GM12878 (cell line): ENCODE measurements around the gene BCL2. TPM values are rescaled to one million over a fixed set of nuclear protein-coding genes. Genes with fewer than 3 reads are reported as not detected.
A peak's percentile ranks its signal among the peaks of the same experiment; 100 is the strongest.

Experiments
- ATAC-seq: fragments of 200-7000 bp; cut with Tn5 transposase; 3 replicates; pipeline ENCODE4 v1.9.1; 2020; ENCODE audit warnings: mild to moderate bottlenecking, moderate library complexity
- BruUV-seq: library from RNA; stranded (reverse); fragments of 400-500 nt; replicated peaks from 2 replicates; lab custom pipeline; 2021; lab: Mats Ljungman, UMichigan
- CTCF ChIA-PET: fragments of 300-600 bp; sonication (Branson Sonifier 250); formaldehyde crosslinking; extraction: SDS; loops from one replicate; lab custom pipeline; 2021; ENCODE audit warnings: inconsistent platforms; lab: Yijun Ruan, JAX
- POLR2A ChIA-PET: fragments of 350-600 bp; formaldehyde crosslinking; extraction: SDS; loops from one replicate; lab custom pipeline; 2021; ENCODE audit warnings: inconsistent platforms; lab: Charles Lee
- RAD21 ChIA-PET: fragments of 300-600 bp; sonication (Branson Sonifier 250); formaldehyde crosslinking; loops from one replicate; lab custom pipeline; 2023; ENCODE audit warnings: antibody characterized with exemption; ENCODE audit not compliant: unreplicated experiment; lab: Charles Lee
- SMC1A ChIA-PET: fragments of 300-600 bp; sonication (Branson Sonifier 250); formaldehyde crosslinking; loops from one replicate; lab custom pipeline; 2023; ENCODE audit not compliant: unreplicated experiment, uncharacterized antibody; lab: Charles Lee
- DNase-seq: peaks from one replicate; pipeline ENCODE4 v3.0.0-alpha.2; 2011; ENCODE audit warnings: low read depth, low spot score
- FAIRE-seq: peaks from 3 replicates; lab custom pipeline; 2011; peaks lifted over from hg19 to GRCh38; lab: Jason Lieb, UNC
- H2AFZ ChIP-seq: 2 replicates; pipeline ENCODE4 v1.6.0; 2011; ENCODE audit warnings: low read depth, low read length, control low read depth; ENCODE audit not compliant: control insufficient read depth
- H3K27ac ChIP-seq: 2 replicates; pipeline ENCODE4 v1.5.1; 2011; ENCODE audit warnings: control low read depth; ENCODE audit not compliant: control insufficient read depth, insufficient read depth
- H3K27me3 ChIP-seq, 2 experiments: replicated peaks in 1 of 2; 2 replicates each; pipeline versions ENCODE4 v1.6.0 to v1.6.1; 2011; ENCODE audit warnings: low read length in 1 of 2; ENCODE audit not compliant: control insufficient read depth in 2 of 2, insufficient read depth in 2 of 2
- H3K36me3 ChIP-seq, 2 experiments: 2 replicates each; pipeline ENCODE4 v1.5.1; 2011; ENCODE audit warnings: low read length in 1 of 2; ENCODE audit not compliant: control insufficient read depth in 2 of 2, insufficient read depth in 2 of 2
- H3K4me1 ChIP-seq: 2 replicates; pipeline ENCODE4 v1.6.1; 2011; ENCODE audit warnings: mild to moderate bottlenecking, low read length, moderate library complexity, mixed read lengths; ENCODE audit not compliant: control insufficient read depth, insufficient read depth
- H3K4me2 ChIP-seq: 2 replicates; pipeline ENCODE4 v1.6.0; 2011; ENCODE audit warnings: control low read depth; ENCODE audit not compliant: control insufficient read depth, insufficient read depth
- H3K4me3 ChIP-seq: fragments of 200-600 bp; sonication (generic); 2 replicates; pipeline ENCODE4 v1.5.1; 2016
- H3K79me2 ChIP-seq: 2 replicates; pipeline ENCODE4 v1.6.0; 2011; ENCODE audit warnings: low read length; ENCODE audit not compliant: control insufficient read depth, insufficient read depth
- H3K9ac ChIP-seq: 2 replicates; pipeline ENCODE4 v1.8.0; 2011; ENCODE audit warnings: low read length, control low read depth, mixed read lengths; ENCODE audit not compliant: control insufficient read depth, insufficient read depth
- H3K9me3 ChIP-seq: replicated peaks from 3 replicates; pipeline ENCODE4 v1.5.1; 2011; ENCODE audit warnings: mild to moderate bottlenecking, low read length; ENCODE audit not compliant: control insufficient read depth, insufficient read depth
- H4K20me1 ChIP-seq: 2 replicates; pipeline ENCODE4 v1.6.0; 2011; ENCODE audit not compliant: control insufficient read depth, insufficient read depth
- ATF2 ChIP-seq: IDR thresholded peaks from 2 replicates; pipeline ENCODE4 v1.6.1; 2012; ENCODE audit warnings: low read length, inconsistent platforms
- BMI1 ChIP-seq: fragments of 450-650 bp; IDR thresholded peaks from 2 replicates; pipeline ENCODE4 v1.6.1; 2016; ENCODE audit warnings: mild to moderate bottlenecking, moderate library complexity, borderline replicate concordance
- CHD1 ChIP-seq: IDR thresholded peaks from 2 replicates; pipeline ENCODE4 v1.6.1; 2012; ENCODE audit warnings: low read depth, low read length, improper control_type of control experiment
- CREM ChIP-seq: IDR thresholded peaks from 2 replicates; pipeline ENCODE4 v1.6.1; 2014; ENCODE audit warnings: antibody characterized with exemption, low read depth
- DPF2 ChIP-seq: fragments of 450-650 bp; IDR thresholded peaks from 2 replicates; pipeline ENCODE4 v1.6.1; 2017; ENCODE audit warnings: mild to moderate bottlenecking
- E4F1 ChIP-seq: fragments of 450-650 bp; IDR thresholded peaks from 2 replicates; pipeline ENCODE4 v1.6.1; 2018; ENCODE audit warnings: borderline replicate concordance, mild to moderate bottlenecking; ENCODE audit not compliant: partially characterized antibody
- EGR1 ChIP-seq, 2 experiments: IDR thresholded peaks; 1 replicate in 1 of 2; 2 replicates in 1 of 2; pipeline ENCODE4 v1.6.1; 2011 to 2012; ENCODE audit warnings: low read depth in 2 of 2, low read length in 2 of 2, borderline replicate concordance in 1 of 2, mild to moderate bottlenecking in 1 of 2, moderate library complexity in 1 of 2
- FOXK2 ChIP-seq: fragments of 450-650 bp; IDR thresholded peaks from 2 replicates; pipeline ENCODE4 v1.6.1; 2017; ENCODE audit warnings: mild to moderate bottlenecking, moderate library complexity
- KAT2A ChIP-seq: conservative IDR thresholded peaks from 2 replicates; pipeline ENCODE4 v1.6.1; 2011; ENCODE audit warnings: low read depth, low read length; ENCODE audit not compliant: control insufficient read depth
- MTA2 ChIP-seq: fragments of 450-650 bp; IDR thresholded peaks from 2 replicates; pipeline ENCODE4 v1.6.1; 2016; ENCODE audit warnings: low read depth, mild to moderate bottlenecking, moderate library complexity
- RCOR1 ChIP-seq: conservative IDR thresholded peaks from 2 replicates; pipeline ENCODE4 v1.6.1; 2012; ENCODE audit warnings: low read depth, low read length, improper control_type of control experiment
- STAT3 ChIP-seq: IDR thresholded peaks from 2 replicates; pipeline ENCODE4 v1.6.1; 2011; ENCODE audit warnings: low read depth, low read length, improper control_type of control experiment
- SUZ12 ChIP-seq: fragments of 200-600 bp; sonication (generic); IDR thresholded peaks from one replicate; pipeline ENCODE4 v1.6.1; 2018; ENCODE audit warnings: antibody characterized with exemption, mild to moderate bottlenecking; ENCODE audit not compliant: unreplicated experiment
- WGBS: methylation state at CpG from one replicate; pipeline ENCODE4 v1.1.6; 2016; ENCODE audit warnings: low lambda C conversion rate; ENCODE audit not compliant: insufficient replicate concordance, insufficient coverage; ENCODE audit errors: missing lambda C conversion rate; 5-methylcytosine and 5-hydroxymethylcytosine counted together
- in situ Hi-C: fragments of 300-500 bp; cut with MboI; formaldehyde crosslinking; loops from 9 replicates; pipeline ENCODE4 v1.14.3; 2018; ENCODE audit warnings: mixed read lengths
- intact Hi-C: fragments of 100-400 bp; cut with micrococcal nuclease; formaldehyde crosslinking; loops from one replicate; pipeline ENCODE4 v1.14.2; 2022; ENCODE audit not compliant: unreplicated experiment
- polyA plus RNA-seq, 11 experiments: library from polyadenylated mRNA; depleted of rRNA in 4 of 11; unstranded in 6 of 11; stranded (reverse) in 5 of 11; fragments of >200 nt; fragmentation: Nextera tagmentation in 4 of 11; fragmentation: Illumina TruSeq in 1 of 11; extraction: Ambion mirVana in 4 of 11; extraction: Trizol in 1 of 11; gene quantifications; 1 replicate in 1 of 11; 2 replicates in 10 of 11; pipeline versions ENCODE4 v1.2.1 to v1.2.3, GENCODE V29; 2011 to 2016; ENCODE audit warnings: inconsistent platforms in 2 of 11, missing spikeins in 2 of 11, low read depth in 1 of 11
- total RNA-seq, 4 experiments: library from RNA; depleted of rRNA in 3 of 4; stranded (reverse); fragments of >200 nt in 3 of 4; fragmentation: Illumina TruSeq in 1 of 4; extraction: Trizol in 1 of 4; gene quantifications; 2 replicates each; pipeline versions ENCODE4 v1.2.1 to v1.2.3, GENCODE V29; 2013 to 2021
- TF ChIP-seq, protein P1 (sequence below): fragments of 450-650 bp; formaldehyde crosslinking; IDR thresholded peaks from 2 replicates; pipeline ENCODE4 v1.5.0; 2022; ENCODE audit warnings: mild to moderate bottlenecking, missing genetic modification characterization
- TF ChIP-seq, protein P2 (sequence below): IDR thresholded peaks from 2 replicates; pipeline ENCODE4 v1.6.1; 2011; ENCODE audit warnings: borderline replicate concordance, low read depth, mild to moderate bottlenecking, moderate library complexity, low read length; ENCODE audit not compliant: insufficient read depth, poor library complexity, severe bottlenecking

BCL2 gene
- total and polyA plus RNA-seq, 10 of the 15 experiments (the other 5 are each of a cell fraction or from before 2014, with no cell fraction given), result 4.1 to 47.8 (median 19.3) TPM

DNA sequence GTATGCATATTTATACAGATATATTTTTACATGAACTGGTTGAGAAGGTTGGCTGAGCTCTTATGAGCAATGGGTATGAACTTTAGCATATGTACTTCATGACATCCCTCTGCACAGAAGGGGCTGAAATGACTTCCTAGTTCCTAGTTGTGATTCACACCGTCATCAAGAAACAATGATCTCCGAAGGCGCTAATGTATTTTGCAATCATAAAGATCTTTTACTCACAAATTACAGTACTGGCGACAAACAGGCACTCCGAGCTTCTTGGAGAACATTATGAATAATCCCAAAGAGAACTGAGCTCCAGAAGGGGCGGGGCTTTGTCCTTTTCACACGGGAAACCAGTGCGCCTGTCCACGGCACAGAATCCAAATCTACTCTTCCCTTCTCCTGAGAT is 18.1 kb downstream of the BCL2 start:
- H4K20me1 ChIP-seq, result no peaks in the 10 kb centered on the region; the same call in 1 of the 2 replicates
- DNase-seq (no peak), ATAC-seq (no peak), FAIRE-seq (no peak)
- ChIA-PET POLR2A (interaction anchor here (1.0 to 3.0 kb wide), 4 partner anchors 10 to 120 kb away, joined by 3 to 18 read pairs (median 5); no protein-coding TSS in a partner anchor), CTCF (interaction anchor here (2.3 to 5.6 kb wide), 4 partner anchors 11 to 22 kb away, joined by 6 to 26 read pairs (median 12); partner anchors contain the start of gene BCL2), RAD21 (interaction anchor here (0.7 to 1.8 kb wide), 4 partner anchors 9 to 117 kb away, joined by 3 to 11 read pairs (median 3); no protein-coding TSS in a partner anchor), SMC1A (interaction anchor here (0.7 to 6.1 kb wide), 15 partner anchors 9 to 181 kb away, joined by 3 to 32 read pairs (median 4); partner anchors contain the start of gene BCL2)
- H3K4me2 ChIP-seq, result no peak overlapping the region; the same call in 1 of the 2 replicates
- peaks cover 13 to 26% of the 10 kb centered on the region in 2 experiments for H3K36me3 ChIP-seq
- in situ Hi-C loops (no loop called here), intact Hi-C loops (no loop called here)
- H3K4me3 ChIP-seq, result no peak overlapping the region
- 18% methylated on average over 9 of the region's 9 CpGs for WGBS
- no TSS peak for BruUV-seq
- no peaks in the 10 kb centered on the region for H3K27me3 ChIP-seq
- H2AFZ ChIP-seq, result no peak overlapping the region
- H3K9me3 ChIP-seq, result no peaks in the 10 kb centered on the region
- peaks cover 95% of the 10 kb centered on the region for H3K79me2 ChIP-seq
- no peak overlapping the region for H3K9ac ChIP-seq
- H3K27ac ChIP-seq, result peak overlapping the region; percentile 15; the same call in 1 of the 2 replicates
- peaks cover 51% of the 10 kb centered on the region for H3K4me1 ChIP-seq
- no peak for TF ChIP-seq SUZ12
- TF ChIP-seq E4F1, result no peak
- no peak for TF ChIP-seq DPF2
- TF ChIP-seq, protein P1, sequence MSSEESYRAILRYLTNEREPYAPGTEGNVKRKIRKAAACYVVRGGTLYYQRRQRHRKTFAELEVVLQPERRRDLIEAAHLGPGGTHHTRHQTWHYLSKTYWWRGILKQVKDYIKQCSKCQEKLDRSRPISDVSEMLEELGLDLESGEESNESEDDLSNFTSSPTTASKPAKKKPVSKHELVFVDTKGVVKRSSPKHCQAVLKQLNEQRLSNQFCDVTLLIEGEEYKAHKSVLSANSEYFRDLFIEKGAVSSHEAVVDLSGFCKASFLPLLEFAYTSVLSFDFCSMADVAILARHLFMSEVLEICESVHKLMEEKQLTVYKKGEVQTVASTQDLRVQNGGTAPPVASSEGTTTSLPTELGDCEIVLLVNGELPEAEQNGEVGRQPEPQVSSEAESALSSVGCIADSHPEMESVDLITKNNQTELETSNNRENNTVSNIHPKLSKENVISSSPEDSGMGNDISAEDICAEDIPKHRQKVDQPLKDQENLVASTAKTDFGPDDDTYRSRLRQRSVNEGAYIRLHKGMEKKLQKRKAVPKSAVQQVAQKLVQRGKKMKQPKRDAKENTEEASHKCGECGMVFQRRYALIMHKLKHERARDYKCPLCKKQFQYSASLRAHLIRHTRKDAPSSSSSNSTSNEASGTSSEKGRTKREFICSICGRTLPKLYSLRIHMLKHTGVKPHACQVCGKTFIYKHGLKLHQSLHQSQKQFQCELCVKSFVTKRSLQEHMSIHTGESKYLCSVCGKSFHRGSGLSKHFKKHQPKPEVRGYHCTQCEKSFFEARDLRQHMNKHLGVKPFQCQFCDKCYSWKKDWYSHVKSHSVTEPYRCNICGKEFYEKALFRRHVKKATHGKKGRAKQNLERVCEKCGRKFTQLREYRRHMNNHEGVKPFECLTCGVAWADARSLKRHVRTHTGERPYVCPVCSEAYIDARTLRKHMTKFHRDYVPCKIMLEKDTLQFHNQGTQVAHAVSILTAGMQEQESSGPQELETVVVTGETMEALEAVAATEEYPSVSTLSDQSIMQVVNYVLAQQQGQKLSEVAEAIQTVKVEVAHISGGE, result no peak
- no peak for TF ChIP-seq ATF2
- TF ChIP-seq EGR1 (IDR thresholded peaks at IDR 0.05; ENCODE audit: borderline replicate concordance in 1 of 2, low read depth in 2 of 2, low read length in 2 of 2), result no peak
- TF ChIP-seq FOXK2, result no peak
- no peak for TF ChIP-seq KAT2A
- no peak for TF ChIP-seq BMI1
- TF ChIP-seq MTA2, result no peak
- no peak for TF ChIP-seq STAT3
- TF ChIP-seq CHD1, result no peak
- no peak for TF ChIP-seq CREM
- no peak for TF ChIP-seq RCOR1
- TF ChIP-seq, protein P2, sequence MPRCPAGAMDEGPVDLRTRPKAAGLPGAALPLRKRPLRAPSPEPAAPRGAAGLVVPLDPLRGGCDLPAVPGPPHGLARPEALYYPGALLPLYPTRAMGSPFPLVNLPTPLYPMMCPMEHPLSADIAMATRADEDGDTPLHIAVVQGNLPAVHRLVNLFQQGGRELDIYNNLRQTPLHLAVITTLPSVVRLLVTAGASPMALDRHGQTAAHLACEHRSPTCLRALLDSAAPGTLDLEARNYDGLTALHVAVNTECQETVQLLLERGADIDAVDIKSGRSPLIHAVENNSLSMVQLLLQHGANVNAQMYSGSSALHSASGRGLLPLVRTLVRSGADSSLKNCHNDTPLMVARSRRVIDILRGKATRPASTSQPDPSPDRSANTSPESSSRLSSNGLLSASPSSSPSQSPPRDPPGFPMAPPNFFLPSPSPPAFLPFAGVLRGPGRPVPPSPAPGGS, result no peak
